H1 (cell line): ENCODE data around the gene RAET1L. TPM values are rescaled to one million over a fixed set of nuclear protein-coding genes. Genes with fewer than 3 reads are reported as not detected.

ENCODE experiments used
- CTCF ChIA-PET: fragments of 300-600 bp; sonication (Branson Sonifier 250); formaldehyde crosslinking; loops from one replicate; lab custom pipeline; 2021; ENCODE audit not compliant: partially characterized antibody; lab: Charles Lee
- POLR2A ChIA-PET: fragments of 300-600 bp; sonication (Branson Sonifier 250); formaldehyde crosslinking; loops from one replicate; lab custom pipeline; 2021; ENCODE audit warnings: inconsistent platforms; ENCODE audit not compliant: partially characterized antibody; lab: Charles Lee
- DNase-seq, 2 experiments: peaks; one replicate each; pipeline versions ENCODE4 v3.0.0 to v3.0.0-alpha.2; 2010 to 2022; ENCODE audit warnings: low spot score in 2 of 2, low read depth in 1 of 2, mixed read lengths in 1 of 2
- FAIRE-seq: peaks from 2 replicates; lab custom pipeline; 2011; peaks lifted over from hg19 to GRCh38; lab: Jason Lieb, UNC
- H2AFZ ChIP-seq: 2 replicates; pipeline ENCODE4 v1.8.1; 2012; ENCODE audit warnings: low read length, inconsistent platforms
- H2AK5ac ChIP-seq: 2 replicates; pipeline ENCODE4 v1.6.1; 2013; ENCODE audit warnings: low read depth, low read length
- H2BK120ac ChIP-seq: replicated peaks from 2 replicates; pipeline ENCODE3; 2013; ENCODE audit warnings: low read depth, low read length, inconsistent platforms
- H2BK12ac ChIP-seq: 2 replicates; pipeline ENCODE4 v1.6.1; 2013; ENCODE audit warnings: low read depth, low read length
- H2BK15ac ChIP-seq: 2 replicates; pipeline ENCODE4 v1.6.1; 2013; ENCODE audit warnings: low read length
- H2BK20ac ChIP-seq: 2 replicates; pipeline ENCODE4 v1.6.1; 2013; ENCODE audit warnings: low read length
- H2BK5ac ChIP-seq: 2 replicates; pipeline ENCODE4 v1.6.1; 2013; ENCODE audit warnings: low read depth, low read length
- H3K14ac ChIP-seq: 2 replicates; pipeline ENCODE4 v1.6.1; 2013; ENCODE audit warnings: inconsistent platforms; ENCODE audit not compliant: insufficient read length
- H3K18ac ChIP-seq: 2 replicates; pipeline ENCODE4 v1.6.1; 2013; ENCODE audit warnings: low read length; ENCODE audit errors: extremely low read depth
- H3K23ac ChIP-seq: 2 replicates; pipeline ENCODE4 v1.6.1; 2013; ENCODE audit warnings: inconsistent platforms; ENCODE audit not compliant: insufficient read length
- H3K23me2 ChIP-seq: 2 replicates; pipeline ENCODE4 v1.6.1; 2013; ENCODE audit warnings: low read depth, low read length
- H3K27ac ChIP-seq: 2 replicates; pipeline ENCODE4 v1.6.1; 2011; ENCODE audit warnings: low read depth, low read length, inconsistent platforms
- H3K27me3 ChIP-seq, 4 experiments: replicated peaks in 1 of 4; 1 replicate in 1 of 4; 2 replicates in 3 of 4; pipeline versions ENCODE4 v1.6.1 to v1.8.1; 2011 to 2013; ENCODE audit warnings: low read length in 3 of 4, mild to moderate bottlenecking in 3 of 4, inconsistent platforms in 2 of 4, mixed read lengths in 2 of 4, moderate library complexity in 1 of 4; ENCODE audit not compliant: control insufficient read depth in 3 of 4, insufficient read depth in 3 of 4; ENCODE audit errors: extremely low read depth in 1 of 4
- H3K36me3 ChIP-seq, 4 experiments: 2 replicates each; pipeline versions ENCODE4 v1.6.1 to v1.8.1; 2011 to 2013; ENCODE audit warnings: mild to moderate bottlenecking in 4 of 4, low read length in 3 of 4, moderate library complexity in 2 of 4, control low read depth in 1 of 4, inconsistent platforms in 1 of 4; ENCODE audit not compliant: insufficient read depth in 4 of 4, control insufficient read depth in 2 of 4
- H3K4ac ChIP-seq: replicated peaks from 2 replicates; pipeline ENCODE3; 2013; ENCODE audit warnings: low read length, low read depth, mixed read lengths, inconsistent platforms; ENCODE audit not compliant: insufficient read length
- H3K4me1 ChIP-seq, 4 experiments: replicated peaks in 1 of 4; 1 replicate in 1 of 4; 2 replicates in 3 of 4; pipeline versions ENCODE4 v1.6.1 to v1.8.1; 2011 to 2013; ENCODE audit warnings: low read length in 3 of 4, inconsistent platforms in 2 of 4, mixed read lengths in 1 of 4; ENCODE audit not compliant: insufficient read depth in 4 of 4, control insufficient read depth in 3 of 4
- H3K4me2 ChIP-seq, 2 experiments: 2 replicates each; pipeline versions ENCODE4 v1.6.1 to v1.8.1; 2011 to 2013; ENCODE audit warnings: low read depth in 2 of 2, low read length in 2 of 2, control low read depth in 1 of 2, inconsistent platforms in 1 of 2, mild to moderate bottlenecking in 1 of 2; ENCODE audit not compliant: insufficient read depth in 1 of 2
- H3K4me3 ChIP-seq, 4 experiments: fragments of 200-600, 300-600 bp in 1 of 4; sonication (generic), shearing (Covaris generic), sonication (Bioruptor Twin) in 1 of 4; 2 replicates each; pipeline versions ENCODE4 v1.5.1 to v1.8.1; 2011 to 2016; ENCODE audit warnings: low read length in 4 of 4, low read depth in 3 of 4, control low read depth in 2 of 4, inconsistent platforms in 2 of 4, mild to moderate bottlenecking in 2 of 4, mixed read lengths in 1 of 4, moderate library complexity in 1 of 4; ENCODE audit not compliant: insufficient read depth in 2 of 4; ENCODE audit errors: extremely low read depth in 1 of 4
- H3K56ac ChIP-seq: replicated peaks from 2 replicates; pipeline ENCODE3; 2013; ENCODE audit warnings: low read depth, mild to moderate bottlenecking, mixed read lengths, low read length, inconsistent platforms; ENCODE audit not compliant: insufficient read length
- H3K79me1 ChIP-seq: 2 replicates; pipeline ENCODE4 v1.6.1; 2013; ENCODE audit warnings: low read depth, low read length, control low read depth
- H3K79me2 ChIP-seq, 2 experiments: 2 replicates each; pipeline versions ENCODE4 v1.6.1 to v1.8.1; 2012 to 2013; ENCODE audit warnings: low read length in 2 of 2, mild to moderate bottlenecking in 2 of 2, inconsistent platforms in 1 of 2; ENCODE audit not compliant: insufficient read depth in 2 of 2, control insufficient read depth in 1 of 2
- H3K9ac ChIP-seq, 4 experiments: replicated peaks in 1 of 4; 1 replicate in 1 of 4; 2 replicates in 3 of 4; pipeline versions ENCODE4 v1.6.1 to v1.8.1; 2011 to 2013; ENCODE audit warnings: low read depth in 3 of 4, low read length in 3 of 4, control low read depth in 2 of 4, mild to moderate bottlenecking in 2 of 4, moderate library complexity in 2 of 4, inconsistent platforms in 1 of 4; ENCODE audit errors: extremely low read depth in 1 of 4
- H3K9me3 ChIP-seq, 2 experiments: 2 replicates each; pipeline versions ENCODE4 v1.6.1 to v1.8.1; 2012 to 2013; ENCODE audit warnings: mild to moderate bottlenecking in 2 of 2, moderate library complexity in 2 of 2, control low read depth in 1 of 2, inconsistent platforms in 1 of 2, low read depth in 1 of 2, low read length in 1 of 2, mixed read lengths in 1 of 2; ENCODE audit not compliant: insufficient read depth in 2 of 2
- H4K20me1 ChIP-seq, 2 experiments: replicated peaks in 1 of 2; 2 replicates each; pipeline versions ENCODE3 to v1.8.1; 2011 to 2013; ENCODE audit warnings: inconsistent platforms in 2 of 2, low read length in 2 of 2, mild to moderate bottlenecking in 1 of 2; ENCODE audit not compliant: insufficient read depth in 2 of 2, control insufficient read depth in 1 of 2
- H4K5ac ChIP-seq: 2 replicates; pipeline ENCODE4 v1.6.1; 2013; ENCODE audit warnings: low read length, low read depth, mixed read lengths, inconsistent platforms; ENCODE audit not compliant: insufficient read length
- H4K8ac ChIP-seq: 2 replicates; pipeline ENCODE4 v1.8.0; 2013; ENCODE audit warnings: mild to moderate bottlenecking, moderate library complexity, low read length, inconsistent platforms; ENCODE audit not compliant: insufficient read depth; ENCODE audit errors: extremely low read depth
- H4K91ac ChIP-seq: replicated peaks from 2 replicates; pipeline ENCODE3; 2013; ENCODE audit warnings: low read length, mixed read lengths, inconsistent platforms; ENCODE audit not compliant: insufficient read length
- BACH1 ChIP-seq: IDR thresholded peaks from 2 replicates; pipeline ENCODE4 v1.6.1; 2012; ENCODE audit warnings: low read length, improper control_type of control experiment
- BCL11A ChIP-seq, 2 experiments: IDR thresholded peaks; one replicate each; pipeline ENCODE4 v1.6.1; 2011; ENCODE audit warnings: low read depth in 2 of 2, low read length in 2 of 2, mild to moderate bottlenecking in 2 of 2
- CHD2 ChIP-seq: IDR thresholded peaks from 2 replicates; pipeline ENCODE4 v1.6.1; 2012; ENCODE audit warnings: low read length, improper control_type of control experiment
- EP300 ChIP-seq, 2 experiments: IDR thresholded peaks; 1 replicate in 1 of 2; 2 replicates in 1 of 2; pipeline ENCODE4 v1.6.1; 2011 to 2012; ENCODE audit warnings: low read depth in 2 of 2, low read length in 2 of 2, mild to moderate bottlenecking in 2 of 2, borderline replicate concordance in 1 of 2, inconsistent platforms in 1 of 2, moderate library complexity in 1 of 2
- HDAC6 ChIP-seq: IDR thresholded peaks from one replicate; pipeline ENCODE4 v1.7.1; 2012; ENCODE audit warnings: low read depth, mild to moderate bottlenecking, inconsistent platforms, low read length, moderate library complexity
- JUN ChIP-seq: IDR thresholded peaks from 2 replicates; pipeline ENCODE4 v1.6.1; 2011; ENCODE audit warnings: low read depth, mild to moderate bottlenecking, improper control_type of control experiment, low read length
- JUND ChIP-seq: IDR thresholded peaks from 2 replicates; pipeline ENCODE4 v1.6.1; 2011; ENCODE audit warnings: mild to moderate bottlenecking, improper control_type of control experiment, low read length
- KDM1A ChIP-seq: fragments of 200-600, 300-600 bp; sonication (generic); IDR thresholded peaks from 2 replicates; pipeline ENCODE4 v1.7.1; 2016; ENCODE audit warnings: mild to moderate bottlenecking, low read length, borderline replicate concordance
- NANOG ChIP-seq: IDR thresholded peaks from 2 replicates; pipeline ENCODE4 v1.6.1; 2011; ENCODE audit warnings: low read length, low read depth, mild to moderate bottlenecking, inconsistent platforms; ENCODE audit not compliant: insufficient read depth, poor library complexity, severe bottlenecking
- NRF1 ChIP-seq: IDR thresholded peaks from 2 replicates; pipeline ENCODE4 v1.6.1; 2011; ENCODE audit warnings: mild to moderate bottlenecking, low read depth, low read length, improper control_type of control experiment
- POU5F1 ChIP-seq: IDR thresholded peaks from 2 replicates; pipeline ENCODE4 v1.6.1; 2011; ENCODE audit warnings: low read depth, mild to moderate bottlenecking, low read length, moderate library complexity
- RFX5 ChIP-seq: IDR thresholded peaks from 2 replicates; pipeline ENCODE4 v1.6.1; 2011; ENCODE audit warnings: low read depth, low read length, improper control_type of control experiment, borderline replicate concordance
- SAP30 ChIP-seq: fragments of 300-600 bp; sonication (generic); IDR thresholded peaks from 2 replicates; pipeline ENCODE4 v1.7.1; 2012; ENCODE audit warnings: low read length, moderate library complexity, mild to moderate bottlenecking, inconsistent platforms; ENCODE audit not compliant: insufficient read depth, insufficient replicate concordance
- SIX5 ChIP-seq: IDR thresholded peaks from 2 replicates; pipeline ENCODE4 v1.6.1; 2011; ENCODE audit warnings: mild to moderate bottlenecking, low read depth, low read length
- TCF12 ChIP-seq: IDR thresholded peaks from 2 replicates; pipeline ENCODE4 v1.6.1; 2011; ENCODE audit warnings: low read depth, mild to moderate bottlenecking, low read length
- WGBS, 2 experiments: shearing (Covaris generic) in 1 of 2; methylation state at CpG; one replicate each; pipeline versions ENCODE4 v1.1.6 to v1.1.7; 2013 to 2015; ENCODE audit warnings: low lambda C conversion rate in 2 of 2, mixed read lengths in 2 of 2, inconsistent platforms in 1 of 2, low coverage in 1 of 2, missing lambda C conversion rate in 1 of 2; ENCODE audit not compliant: insufficient replicate concordance in 2 of 2, insufficient coverage in 1 of 2, insufficient read length in 1 of 2; ENCODE audit errors: extremely low coverage in 1 of 2, missing lambda C conversion rate in 1 of 2; 5-methylcytosine and 5-hydroxymethylcytosine counted together
- polyA plus RNA-seq, 7 experiments: library from polyadenylated mRNA; depleted of rRNA in 3 of 7; stranded (reverse) in 5 of 7; unstranded in 2 of 7; fragments of >200 nt in 5 of 7; fragments of 200-250 nt in 2 of 7; gene quantifications; 1 replicate in 5 of 7; 2 replicates in 1 of 7; 4 replicates in 1 of 7; pipeline versions ENCODE4 v1.2.1 to v1.2.3, GENCODE V29; 2011 to 2013; ENCODE audit warnings: missing spikeins in 2 of 7, mixed read lengths in 2 of 7
- total RNA-seq: library from RNA; stranded (reverse); fragmentation: NEBNext Ultra II Directional; extraction: Animal tissue kit (Norgen Biotek cat#: 25700); gene quantifications from 2 replicates; pipeline ENCODE4 v1.2.1, GENCODE V29; 2021

Gene RAET1L
- total and polyA plus RNA-seq, 2 of the 8 experiments (the other 6 are each of a cell fraction or from before 2014, with no cell fraction given), result not detected

DNA sequence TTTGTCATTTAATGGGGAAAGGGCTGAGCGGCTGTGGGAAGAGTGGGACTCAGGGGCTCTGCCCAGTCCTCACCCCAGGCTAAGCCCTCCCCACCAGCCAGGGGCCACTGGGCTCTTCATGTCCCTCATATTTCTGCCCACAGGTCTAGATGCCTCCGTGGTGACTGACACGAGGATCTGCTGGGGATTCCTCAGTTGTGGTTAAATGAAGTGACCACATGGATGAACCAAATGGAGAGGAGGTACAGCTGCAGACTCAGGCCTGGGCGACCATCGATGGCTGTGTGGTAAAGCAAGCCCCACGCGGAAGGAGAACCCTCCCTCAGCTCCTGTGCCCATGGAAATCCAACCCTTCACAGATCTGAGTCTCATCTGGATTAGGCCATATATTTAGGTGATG is 29.4 kb downstream of the RAET1L start:
- Histone ChIP-seq H3K56ac (no peak overlapping the region), H3K4me3 (no peak overlapping the region), H3K4me2 (no peak overlapping the region), H4K20me1 (peaks cover 6 to 7% of the 10 kb centered on the region in 2 experiments), H3K23me2 (no peaks in the 10 kb centered on the region), H4K8ac (no peak overlapping the region), H2AFZ (no peak overlapping the region), H3K36me3 (no peaks in the 10 kb centered on the region), H2BK12ac (no peak overlapping the region), H3K9ac (no peak overlapping the region), H3K79me2 (no peaks in the 10 kb centered on the region), H3K4ac (no peak overlapping the region), H3K27me3 (peaks cover 22 to 44% (median 35%) of the 10 kb centered on the region in 4 experiments), H4K5ac (no peak overlapping the region), H2BK120ac (no peak overlapping the region), H3K79me1 (no peaks in the 10 kb centered on the region), H3K23ac (no peak overlapping the region), H2BK5ac (no peak overlapping the region), H2AK5ac (no peak overlapping the region), H3K14ac (no peak overlapping the region), H3K9me3 (no peaks in the 10 kb centered on the region), H3K18ac (no peak overlapping the region), H3K4me1 (peaks cover 0 to 10% (median 2%) of the 10 kb centered on the region in 4 experiments; a peak in 5 of 7 replicates), H3K27ac (no peak overlapping the region), H4K91ac (no peak overlapping the region), H2BK15ac (no peak overlapping the region), H2BK20ac (no peak overlapping the region)
- ChIA-PET POLR2A (no interaction called here), CTCF (interaction anchor here (1.2 to 3.6 kb wide), 3 partner anchors 11 to 23 kb away, joined by 3 to 23 read pairs (median 9); no protein-coding TSS in a partner anchor)
- FAIRE-seq (no peak), DNase-seq (peak in 1 of 2 experiments; percentile 31)
- WGBS, 2 experiments, result 75% methylated on average over 5 of the region's 7 CpGs; no CpG with 5 or more reads in 1 of the 2 experiments
- TF ChIP-seq SAP30 (no peak), JUND (no peak), NRF1 (no peak), EP300 (IDR thresholded peaks at IDR 0.05; ENCODE audit: borderline replicate concordance in 1 of 2, low read depth in 2 of 2, low read length in 2 of 2) (no peak), CHD2 (no peak), BCL11A (IDR thresholded peaks at IDR 0.05; ENCODE audit: low read depth in 2 of 2, low read length in 2 of 2) (no peak), NANOG (no peak), RFX5 (no peak), TCF12 (no peak), JUN (no peak), POU5F1 (no peak), SIX5 (no peak), KDM1A (no peak), BACH1 (no peak), HDAC6 (no peak)
